ENCODE measurements around the gene CDK14.

CDK14 gene

DNA sequence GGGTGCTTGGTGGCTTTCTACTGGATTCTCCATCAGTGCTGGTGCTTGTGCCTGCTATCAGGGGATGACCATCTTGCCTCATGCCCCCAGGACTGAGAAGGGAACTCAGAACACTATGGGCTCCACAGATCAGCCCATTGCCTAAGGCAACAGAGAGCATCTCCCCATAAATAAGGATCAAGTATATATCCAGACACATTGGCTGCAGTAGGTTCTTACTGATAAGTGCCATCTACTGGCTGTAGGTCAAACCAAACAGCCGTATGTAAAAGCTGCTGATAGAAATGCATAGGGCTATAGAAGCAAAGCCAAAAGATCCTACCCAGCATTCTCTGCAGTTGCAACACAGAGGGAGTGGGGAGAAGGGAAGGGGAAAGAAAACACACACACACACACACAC, 153.7 kb downstream of the CDK14 start:
- no peak overlapping the region for H3K9ac ChIP-seq (ENCODE audit: low read depth, low read length)
- no peaks in the 10 kb centered on the region for H3K9me3 ChIP-seq (ENCODE audit: insufficient read depth, low read length, severe bottlenecking)
- no peak for DNase-seq
- no peaks in the 10 kb centered on the region for H3K27me3 ChIP-seq (ENCODE audit: insufficient read depth, low read length, poor library complexity)
- H4K20me1 ChIP-seq (ENCODE audit: insufficient read depth, low read length): no peaks in the 10 kb centered on the region
- H3K4me1 ChIP-seq (ENCODE audit: insufficient read depth, low read length): no peaks in the 10 kb centered on the region
- no peak overlapping the region for H2AFZ ChIP-seq (ENCODE audit: low read depth, low read length)
- H3K4me2 ChIP-seq (ENCODE audit: insufficient read depth, low read length): no peak overlapping the region
- no peak for ATAC-seq (ENCODE audit: insufficient read depth, low read depth)
- no peak for TF ChIP-seq CTCF (IDR thresholded peaks at IDR 0.05; ENCODE audit: borderline replicate concordance, extremely low read depth, low read length, poor library complexity, severe bottlenecking)
- no peak for TF ChIP-seq EZH2 (IDR thresholded peaks at IDR 0.05; ENCODE audit: borderline replicate concordance, low read depth, low read length, severe bottlenecking)
- no peaks in the 10 kb centered on the region for H3K79me2 ChIP-seq (ENCODE audit: insufficient read depth, low read length)
- no peak overlapping the region for H3K4me3 ChIP-seq (ENCODE audit: low read depth in 1 of 2, low read length in 2 of 2)
- H3K27ac ChIP-seq (ENCODE audit: low read length): no peak overlapping the region
- no peaks in the 10 kb centered on the region for H3K36me3 ChIP-seq (ENCODE audit: insufficient read depth, low read length)

DNA sequence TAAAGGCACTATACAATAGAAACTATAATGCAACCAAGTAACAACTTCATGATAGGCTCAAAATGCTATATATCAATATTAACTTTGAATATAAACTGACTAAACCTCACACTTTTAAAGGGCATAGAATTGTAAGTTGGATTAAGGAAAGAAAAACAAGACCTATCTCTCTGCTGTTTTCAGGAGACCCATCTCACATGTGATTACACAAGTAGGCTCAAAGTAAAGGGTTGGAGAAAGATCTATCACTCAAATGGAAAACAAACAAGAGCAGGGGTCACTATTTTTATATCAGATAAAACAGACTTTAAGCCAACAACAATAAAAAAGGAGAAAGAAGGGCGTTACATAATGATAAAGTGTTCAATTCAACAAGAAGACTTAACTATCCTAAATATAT, 155.5 kb downstream of the CDK14 start:
- ATAC-seq (ENCODE audit: insufficient read depth, low read depth): no peak
- Histone ChIP-seq H2AFZ (ENCODE audit: low read depth, low read length) (no peak overlapping the region), H4K20me1 (ENCODE audit: insufficient read depth, low read length) (no peaks in the 10 kb centered on the region), H3K27me3 (ENCODE audit: insufficient read depth, low read length, poor library complexity) (no peaks in the 10 kb centered on the region), H3K9ac (ENCODE audit: low read depth, low read length) (no peak overlapping the region), H3K4me3 (ENCODE audit: low read depth in 1 of 2, low read length in 2 of 2) (no peak overlapping the region), H3K9me3 (ENCODE audit: insufficient read depth, low read length, severe bottlenecking) (no peaks in the 10 kb centered on the region), H3K36me3 (ENCODE audit: insufficient read depth, low read length) (no peaks in the 10 kb centered on the region), H3K4me2 (ENCODE audit: insufficient read depth, low read length) (no peak overlapping the region), H3K79me2 (ENCODE audit: insufficient read depth, low read length) (no peaks in the 10 kb centered on the region), H3K27ac (ENCODE audit: low read length) (no peak overlapping the region), H3K4me1 (ENCODE audit: insufficient read depth, low read length) (no peaks in the 10 kb centered on the region)
- no peak for DNase-seq
- TF ChIP-seq EZH2 (IDR thresholded peaks at IDR 0.05; ENCODE audit: borderline replicate concordance, low read depth, low read length, severe bottlenecking) (no peak), CTCF (IDR thresholded peaks at IDR 0.05; ENCODE audit: borderline replicate concordance, extremely low read depth, low read length, poor library complexity, severe bottlenecking) (no peak)

GRCh38 chr7:90752051-90752450, 155.9 kb downstream of the CDK14 start:
- Histone ChIP-seq H3K4me1 (ENCODE audit: insufficient read depth, low read length) (no peaks in the 10 kb centered on the region), H3K36me3 (ENCODE audit: insufficient read depth, low read length) (no peaks in the 10 kb centered on the region), H2AFZ (ENCODE audit: low read depth, low read length) (no peak overlapping the region), H4K20me1 (ENCODE audit: insufficient read depth, low read length) (no peaks in the 10 kb centered on the region), H3K27me3 (ENCODE audit: insufficient read depth, low read length, poor library complexity) (no peaks in the 10 kb centered on the region), H3K4me3 (ENCODE audit: low read depth in 1 of 2, low read length in 2 of 2) (no peak overlapping the region), H3K9me3 (ENCODE audit: insufficient read depth, low read length, severe bottlenecking) (no peaks in the 10 kb centered on the region), H3K9ac (ENCODE audit: low read depth, low read length) (no peak overlapping the region), H3K4me2 (ENCODE audit: insufficient read depth, low read length) (no peak overlapping the region), H3K79me2 (ENCODE audit: insufficient read depth, low read length) (no peaks in the 10 kb centered on the region), H3K27ac (ENCODE audit: low read length) (no peak overlapping the region)
- ATAC-seq (ENCODE audit: insufficient read depth, low read depth) (no peak), DNase-seq (no peak)
- TF ChIP-seq CTCF (IDR thresholded peaks at IDR 0.05; ENCODE audit: borderline replicate concordance, extremely low read depth, low read length, poor library complexity, severe bottlenecking): no peak
- no peak for TF ChIP-seq EZH2 (IDR thresholded peaks at IDR 0.05; ENCODE audit: borderline replicate concordance, low read depth, low read length, severe bottlenecking)

DNA sequence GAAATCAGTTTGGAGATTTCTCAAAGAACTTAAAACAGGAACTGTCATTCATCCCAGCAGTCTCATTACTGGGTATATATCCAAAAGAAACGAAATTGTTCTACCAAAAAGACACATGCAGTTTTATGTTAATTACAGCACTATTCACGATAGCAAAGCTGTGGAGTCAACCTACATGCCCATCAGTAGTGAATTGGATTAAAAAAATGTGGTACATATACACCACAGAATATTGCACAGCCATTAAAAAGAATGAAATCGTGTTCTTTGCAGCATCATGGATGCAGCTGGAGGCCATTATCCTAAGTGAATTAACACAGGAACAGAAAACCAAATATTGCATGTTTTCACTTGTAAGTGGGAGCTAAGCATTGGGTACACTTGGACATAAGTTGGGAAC, 158.9 kb downstream of the CDK14 start:
- Histone ChIP-seq H3K27me3 (ENCODE audit: insufficient read depth, low read length, poor library complexity) (no peaks in the 10 kb centered on the region), H3K9me3 (ENCODE audit: insufficient read depth, low read length, severe bottlenecking) (no peaks in the 10 kb centered on the region), H3K4me1 (ENCODE audit: insufficient read depth, low read length) (no peaks in the 10 kb centered on the region), H3K9ac (ENCODE audit: low read depth, low read length) (no peak overlapping the region), H3K27ac (ENCODE audit: low read length) (no peak overlapping the region), H3K4me3 (ENCODE audit: low read depth in 1 of 2, low read length in 2 of 2) (no peak overlapping the region), H3K36me3 (ENCODE audit: insufficient read depth, low read length) (no peaks in the 10 kb centered on the region), H3K4me2 (ENCODE audit: insufficient read depth, low read length) (no peak overlapping the region), H2AFZ (ENCODE audit: low read depth, low read length) (no peak overlapping the region), H3K79me2 (ENCODE audit: insufficient read depth, low read length) (no peaks in the 10 kb centered on the region), H4K20me1 (ENCODE audit: insufficient read depth, low read length) (no peaks in the 10 kb centered on the region)
- no peak for ATAC-seq (ENCODE audit: insufficient read depth, low read depth)
- DNase-seq: no peak
- TF ChIP-seq EZH2 (IDR thresholded peaks at IDR 0.05; ENCODE audit: borderline replicate concordance, low read depth, low read length, severe bottlenecking) (no peak), CTCF (IDR thresholded peaks at IDR 0.05; ENCODE audit: borderline replicate concordance, extremely low read depth, low read length, poor library complexity, severe bottlenecking) (no peak)

Measured in DND-41 (cell line).